ENCODE results near the gene RHOA. TPM values are rescaled to one million over a fixed set of nuclear protein-coding genes. Genes with fewer than 3 reads are reported as not detected.

The RHOA gene
- total and polyA plus RNA-seq, 10 of the 15 experiments (the other 5 are each of a cell fraction or from before 2014, with no cell fraction given): 246 to 1,049 (median 515) TPM

- no peaks in the 10 kb centered on the region for H3K9me3 ChIP-seq (replicated peaks; ENCODE audit: control insufficient read depth, insufficient read depth, low read length)
- POLR2A ChIA-PET: interaction anchor here (0.7 kb wide), 2 partner anchors 31 to 79 kb away, joined by 3 to 4 read pairs; partner anchors contain the start of gene USP4
- DNase-seq (ENCODE audit: low read depth, low spot score) (no peak), FAIRE-seq (no peak), ATAC-seq (no peak)
- SMC1A ChIA-PET (ENCODE audit: uncharacterized antibody, unreplicated experiment): interaction anchor here (0.6 to 1.0 kb wide), 2 partner anchors 18 to 322 kb away, joined by 3 read pairs; no protein-coding TSS in a partner anchor
- no peak overlapping the region for H3K4me3 ChIP-seq
- RAD21 ChIA-PET (ENCODE audit: unreplicated experiment): interaction anchor here (1.3 kb wide), 1 partner anchor 39 kb away, joined by 3 read pairs; no protein-coding TSS in a partner anchor
- H3K79me2 ChIP-seq (ENCODE audit: control insufficient read depth, insufficient read depth, low read length): peaks cover 36% of the 10 kb centered on the region
- TSS peak; percentile 38 for BruUV-seq (replicated peaks)
- CTCF ChIA-PET: interaction anchor here (1.2 to 1.3 kb wide), 2 partner anchors 11 to 14 kb away, joined by 3 to 4 read pairs; no protein-coding TSS in a partner anchor
- no peaks in the 10 kb centered on the region for H3K4me1 ChIP-seq (ENCODE audit: control insufficient read depth, insufficient read depth, low read length)
- H4K20me1 ChIP-seq (ENCODE audit: control insufficient read depth, insufficient read depth): no peaks in the 10 kb centered on the region; the same call in 1 of the 2 replicates
- no peak overlapping the region for H2AFZ ChIP-seq (ENCODE audit: control insufficient read depth, low read depth, low read length)
- peaks cover 30 to 38% of the 10 kb centered on the region in 2 experiments for H3K36me3 ChIP-seq (ENCODE audit: control insufficient read depth in 2 of 2, insufficient read depth in 2 of 2, low read length in 1 of 2)
- H3K27me3 ChIP-seq (replicated peaks in 1 of 2; ENCODE audit: control insufficient read depth in 2 of 2, insufficient read depth in 2 of 2, low read length in 1 of 2): no peaks in the 10 kb centered on the region
- in situ Hi-C loops (cut with MboI) (no loop called here), intact Hi-C loops (cut with micrococcal nuclease; ENCODE audit: unreplicated experiment) (no loop called here)
- no peak overlapping the region for H3K4me2 ChIP-seq (ENCODE audit: control insufficient read depth, insufficient read depth)
- no peak for TF ChIP-seq BMI1 (IDR thresholded peaks at IDR 0.05; ENCODE audit: borderline replicate concordance)
- no peak for TF ChIP-seq HDAC6 (IDR thresholded peaks at IDR 0.05; ENCODE audit: unreplicated experiment)
- TF ChIP-seq CBX5 (IDR thresholded peaks at IDR 0.05; ENCODE audit: low read depth): no peak
- TF ChIP-seq MYC (IDR thresholded peaks at IDR 0.05; ENCODE audit: insufficient read depth, insufficient read length, insufficient replicate concordance, low read length, severe bottlenecking): no peak
- no peak for TF ChIP-seq CREB1 (IDR thresholded peaks at IDR 0.05; ENCODE audit: low read depth)
- H3K9ac ChIP-seq (ENCODE audit: control insufficient read depth, insufficient read depth, low read length): no peak overlapping the region
- no peak overlapping the region for H3K27ac ChIP-seq (ENCODE audit: control insufficient read depth, insufficient read depth)
- 59% methylated on average over 6 of the region's 6 CpGs for WGBS (ENCODE audit: insufficient coverage, insufficient replicate concordance, low lambda C conversion rate, missing lambda C conversion rate)
Observed at GRCh38 chr3:49370585-49371290, 41.0 kb downstream of the RHOA start.

DNA sequence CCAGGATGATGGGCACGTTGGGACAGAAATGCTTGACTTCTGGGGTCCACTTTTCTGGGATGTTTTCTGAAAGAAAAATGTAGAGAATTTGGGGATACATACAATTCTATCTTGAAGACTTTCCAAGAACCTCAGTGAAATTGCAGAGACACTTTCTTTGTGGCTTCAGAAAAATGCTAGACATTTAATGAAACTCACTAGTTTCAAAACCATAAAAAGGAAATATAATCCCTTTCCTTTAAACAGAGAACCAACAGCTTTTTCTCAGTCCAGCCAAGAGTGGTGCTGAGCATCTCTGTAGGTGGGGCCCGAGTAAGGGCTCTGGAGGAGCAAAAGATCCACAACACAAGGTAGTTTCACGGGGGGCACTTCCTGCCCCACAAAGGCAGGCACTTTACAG, 49.2 kb downstream of the RHOA start:
- Histone ChIP-seq H3K27ac (ENCODE audit: control insufficient read depth, insufficient read depth) (no peak overlapping the region), H3K4me1 (ENCODE audit: control insufficient read depth, insufficient read depth, low read length) (peaks cover 5% of the 10 kb centered on the region), H3K36me3 (ENCODE audit: control insufficient read depth in 2 of 2, insufficient read depth in 2 of 2, low read length in 1 of 2) (peaks cover 23 to 29% of the 10 kb centered on the region in 2 experiments), H2AFZ (ENCODE audit: control insufficient read depth, low read depth, low read length) (no peak overlapping the region), H4K20me1 (ENCODE audit: control insufficient read depth, insufficient read depth) (no peaks in the 10 kb centered on the region), H3K9ac (ENCODE audit: control insufficient read depth, insufficient read depth, low read length) (no peak overlapping the region), H3K79me2 (ENCODE audit: control insufficient read depth, insufficient read depth, low read length) (peaks cover 12% of the 10 kb centered on the region), H3K9me3 (replicated peaks; ENCODE audit: control insufficient read depth, insufficient read depth, low read length) (no peaks in the 10 kb centered on the region), H3K4me3 (no peak overlapping the region), H3K27me3 (replicated peaks in 1 of 2; ENCODE audit: control insufficient read depth in 2 of 2, insufficient read depth in 2 of 2, low read length in 1 of 2) (no peaks in the 10 kb centered on the region), H3K4me2 (ENCODE audit: control insufficient read depth, insufficient read depth) (no peak overlapping the region)
- no TSS peak for BruUV-seq (replicated peaks)
- SMC1A ChIA-PET (ENCODE audit: uncharacterized antibody, unreplicated experiment): interaction anchor here (0.9 to 1.5 kb wide), 3 partner anchors 22 to 47 kb away, joined by 3 to 5 read pairs (median 4); partner anchors contain the start of gene USP4
- in situ Hi-C loops (cut with MboI) (no loop called here), intact Hi-C loops (cut with micrococcal nuclease; ENCODE audit: unreplicated experiment) (no loop called here)
- CTCF ChIA-PET: interaction anchor here (1.5 to 1.6 kb wide), 2 partner anchors 22 to 87 kb away, joined by 3 to 6 read pairs; partner anchors contain the start of gene USP4
- RAD21 ChIA-PET (ENCODE audit: unreplicated experiment): no interaction called here
- DNase-seq (ENCODE audit: low read depth, low spot score) (no peak), ATAC-seq (no peak), FAIRE-seq (no peak)
- POLR2A ChIA-PET: interaction anchor here (0.7 to 1.3 kb wide), 4 partner anchors 23 to 1371 kb away, joined by 3 to 6 read pairs (median 4); partner anchors contain the start of genes RHOA, TCTA and USP4
- WGBS (ENCODE audit: insufficient coverage, insufficient replicate concordance, low lambda C conversion rate, missing lambda C conversion rate): 85% methylated on average over 3 of the region's 3 CpGs
- TF ChIP-seq, protein P1, sequence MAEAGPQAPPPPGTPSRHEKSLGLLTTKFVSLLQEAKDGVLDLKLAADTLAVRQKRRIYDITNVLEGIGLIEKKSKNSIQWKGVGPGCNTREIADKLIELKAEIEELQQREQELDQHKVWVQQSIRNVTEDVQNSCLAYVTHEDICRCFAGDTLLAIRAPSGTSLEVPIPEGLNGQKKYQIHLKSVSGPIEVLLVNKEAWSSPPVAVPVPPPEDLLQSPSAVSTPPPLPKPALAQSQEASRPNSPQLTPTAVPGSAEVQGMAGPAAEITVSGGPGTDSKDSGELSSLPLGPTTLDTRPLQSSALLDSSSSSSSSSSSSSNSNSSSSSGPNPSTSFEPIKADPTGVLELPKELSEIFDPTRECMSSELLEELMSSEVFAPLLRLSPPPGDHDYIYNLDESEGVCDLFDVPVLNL (IDR thresholded peaks at IDR 0.05; ENCODE audit: low read depth, low read length): no peak
- TF ChIP-seq BHLHE40 (IDR thresholded peaks at IDR 0.05; ENCODE audit: borderline replicate concordance in 1 of 2, low read depth in 2 of 2, low read length in 1 of 2) (no peak), YBX1 (IDR thresholded peaks at IDR 0.05) (no peak), REST (IDR thresholded peaks at IDR 0.05; ENCODE audit: low read depth, low read length) (no peak), ZNF217 (IDR thresholded peaks at IDR 0.05) (no peak), CHD4 (IDR thresholded peaks at IDR 0.05) (no peak), FOXM1 (IDR thresholded peaks at IDR 0.05; ENCODE audit: low read depth, low read length) (no peak)
